Tibial artery (tissue), 4 donors: ENCODE results near the gene ZMYM1.
"Not testable (repeated sequence)": the region's sequence is repeated elsewhere in the genome, so short reads cannot be mapped to it uniquely, and the experiment has no call there.

Source experiments
- DNase-seq, 2 donors: peaks; one replicate each; pipeline ENCODE4 v3.0.0-alpha.2; 2019
- H3K27ac ChIP-seq, 2 donors: fragments of 200-600 bp; sonication (generic) in 1 of 2; 1 replicate in 1 of 2; 2 replicates in 1 of 2; pipeline ENCODE4 v1.5.1; 2018 to 2019; ENCODE audit warnings: mild to moderate bottlenecking in 1 of 2
- H3K27me3 ChIP-seq, 2 donors: fragments of 200-600 bp; sonication (generic) in 1 of 2; one replicate each; pipeline versions ENCODE4 v1.5.1 to v1.6.0; 2016 to 2019
- H3K36me3 ChIP-seq, 3 donors: fragments of 200-600 bp; sonication (generic) in 2 of 3; one replicate each; pipeline ENCODE4 v1.5.1; 2016 to 2019; ENCODE audit warnings: mild to moderate bottlenecking in 2 of 3
- H3K4me1 ChIP-seq, 4 donors: fragments of 200-600 bp; sonication (generic) in 2 of 4; 1 replicate in 3 of 4; 2 replicates in 1 of 4; pipeline ENCODE4 v1.5.1; 2016 to 2019
- H3K4me3 ChIP-seq, 2 donors: fragments of 200-600 bp; sonication (generic) in 1 of 2; 1 replicate in 1 of 2; 2 replicates in 1 of 2; pipeline ENCODE4 v1.5.1; 2018 to 2019; ENCODE audit warnings: mild to moderate bottlenecking in 2 of 2
- H3K9me3 ChIP-seq, 3 donors: fragments of 200-600 bp; sonication (generic) in 1 of 3; one replicate each; pipeline ENCODE4 v1.5.1; 2016 to 2019
- CTCF ChIP-seq, 2 experiments: fragments of 200-600 bp in 1 of 2; fragments of 450-650 bp in 1 of 2; IDR thresholded peaks; one replicate each; pipeline ENCODE4 v1.5.1; 2017 to 2019; ENCODE audit warnings: antibody characterized with exemption in 2 of 2, mild to moderate bottlenecking in 1 of 2, moderate library complexity in 1 of 2
- intact Hi-C: fragments of 100-400 bp; cut with DNase I; formaldehyde crosslinking; loops from one replicate; pipeline ENCODE4 v1.15.0; 2023; ENCODE audit warnings: low total_unique reads

The ZMYM1 gene

GRCh38 chr1:35120458-35121133 lies 41.4 kb downstream of the ZMYM1 start:
- no peak for TF ChIP-seq CTCF (IDR thresholded peaks at IDR 0.05)
- Histone ChIP-seq H3K4me3 (peak overlapping the region; percentile 36 to 49), H3K36me3 (no peaks in the 10 kb centered on the region), H3K27ac (no peak overlapping the region), H3K4me1 (peaks cover 0 to 10% (median 3%) of the 10 kb centered on the region in 4 donors), H3K9me3 (no peaks in the 10 kb centered on the region), H3K27me3 (no peaks in the 10 kb centered on the region)
- intact Hi-C loops: no loop called here
- DNase-seq: no peak

GRCh38 chr1:35122311-35122710 lies 43.1 kb downstream of the ZMYM1 start:
- Histone ChIP-seq H3K27me3 (no peaks in the 10 kb centered on the region), H3K4me3 (no peak overlapping the region), H3K36me3 (no peaks in the 10 kb centered on the region), H3K27ac (no peak overlapping the region), H3K4me1 (peaks cover 0 to 10% (median 3%) of the 10 kb centered on the region in 4 donors), H3K9me3 (no peaks in the 10 kb centered on the region)
- intact Hi-C loops: no loop called here
- no peak for TF ChIP-seq CTCF (IDR thresholded peaks at IDR 0.05)
- DNase-seq: no peak

GRCh38 chr1:35126546-35126945 lies 47.4 kb downstream of the ZMYM1 start:
- intact Hi-C loops: no loop called here
- H3K27me3 ChIP-seq: no peaks in the 10 kb centered on the region
- peaks cover 0 to 5% (median 0%) of the 10 kb centered on the region in 3 donors for H3K9me3 ChIP-seq
- TF ChIP-seq CTCF (IDR thresholded peaks at IDR 0.05): no peak
- no peak for DNase-seq
- no peaks in the 10 kb centered on the region for H3K4me1 ChIP-seq
- no peaks in the 10 kb centered on the region for H3K36me3 ChIP-seq
- no peak overlapping the region for H3K27ac ChIP-seq
- no peak overlapping the region for H3K4me3 ChIP-seq

- Histone ChIP-seq H3K9me3 (peaks cover 0 to 5% (median 0%) of the 10 kb centered on the region in 3 donors), H3K27ac (no peak overlapping the region), H3K4me1 (no peaks in the 10 kb centered on the region), H3K36me3 (no peaks in the 10 kb centered on the region), H3K4me3 (no peak overlapping the region), H3K27me3 (no peaks in the 10 kb centered on the region)
- intact Hi-C loops: no loop called here
- DNase-seq: no peak
- TF ChIP-seq CTCF (IDR thresholded peaks at IDR 0.05): no peak
Measured at GRCh38 chr1:35129080-35129479, 49.9 kb downstream of the ZMYM1 start.

GRCh38 chr1:35136780-35137179 lies 57.6 kb downstream of the ZMYM1 start:
- H3K36me3 ChIP-seq: no peaks in the 10 kb centered on the region
- no peaks in the 10 kb centered on the region for H3K27me3 ChIP-seq
- H3K9me3 ChIP-seq: no peaks in the 10 kb centered on the region
- no peak overlapping the region for H3K4me3 ChIP-seq
- no peak overlapping the region for H3K27ac ChIP-seq
- DNase-seq: no peak
- H3K4me1 ChIP-seq: no peaks in the 10 kb centered on the region
- TF ChIP-seq CTCF (IDR thresholded peaks at IDR 0.05): no peak
- intact Hi-C loops: no loop called here

- DNase-seq, H3K27me3 ChIP-seq, H3K36me3 ChIP-seq, intact Hi-C loops, H3K27ac ChIP-seq, H3K4me3 ChIP-seq, H3K4me1 ChIP-seq, H3K9me3 ChIP-seq: not testable (repeated sequence)
Measured at GRCh38 chr1:35137590-35137989, 58.4 kb downstream of the ZMYM1 start.

- H3K4me1 ChIP-seq, DNase-seq, H3K27me3 ChIP-seq, H3K36me3 ChIP-seq, H3K4me3 ChIP-seq, H3K27ac ChIP-seq, intact Hi-C loops, H3K9me3 ChIP-seq: not testable (repeated sequence)
Measured at GRCh38 chr1:35142294-35142693, 63.1 kb downstream of the ZMYM1 start.

GRCh38 chr1:35142728-35143127 lies 63.5 kb downstream of the ZMYM1 start:
- H3K27me3 ChIP-seq, H3K27ac ChIP-seq, H3K9me3 ChIP-seq, H3K36me3 ChIP-seq, intact Hi-C loops, DNase-seq, H3K4me3 ChIP-seq, H3K4me1 ChIP-seq: not testable (repeated sequence)
